Occipital lobe (tissue), 2 donors: ENCODE measurements around the gene OCLN. TPM values are rescaled to one million over a fixed set of nuclear protein-coding genes. Genes with fewer than 3 reads are reported as not detected.

Source experiments
- small RNA-seq: library from RNA; depleted of rRNA; stranded (forward); fragments of <200 nt; gene quantifications from one replicate; pipeline ENCODE3, GENCODE V24; 2014
- total RNA-seq: library from RNA; depleted of rRNA; stranded (reverse); fragments of >200 nt; gene quantifications from one replicate; pipeline ENCODE4 v1.2.3, GENCODE V29; 2014

Gene OCLN
- total RNA-seq, 1 donor from 2014 or later, result 3.6 TPM

Small RNA genes lying within 50 kb of the gene (small RNA-seq; reads per million reads assigned to genes)
- gene RN7SL616P (not detected), gene RNU6-724P (not detected), gene RPS27P14 (not detected)

Other genes with a start within 250 kb of the OCLN start
- gene CCDC125, start 160.0 kb upstream of the OCLN start, total RNA-seq, result 9.0 TPM
- gene AK6, start 123.3 kb upstream of the OCLN start, total RNA-seq, result 22.0 TPM
- 83.0 TPM for gene TAF9, start 123.3 kb upstream of the OCLN start, total RNA-seq
- gene RAD17, start 123.0 kb upstream of the OCLN start, total RNA-seq, result 32.1 TPM
- gene MARVELD2, start 77.7 kb upstream of the OCLN start, total RNA-seq, result 0.78 TPM
- gene GTF2H2C, start 67.4 kb downstream of the OCLN start, total RNA-seq, result 58.8 TPM